MM.1S (cell line): Measurements from ENCODE around the gene BTBD6.

ENCODE experiments used
- CTCF ChIP-seq: fragments of 300-600 bp; sonication (generic); IDR thresholded peaks from 2 replicates; pipeline ENCODE4 v1.5.1; 2016; ENCODE audit warnings: antibody characterized with exemption, low read length, mixed read lengths
- EZH2 ChIP-seq: fragments of 300-600 bp; sonication (generic); optimal IDR thresholded peaks from 2 replicates; pipeline ENCODE3; 2017; ENCODE audit warnings: low read depth, mild to moderate bottlenecking, antibody characterized with exemption, low read length, mixed read lengths

GRCh38 chr14:105204931-105205672, 43.2 kb upstream of the BTBD6 start:
- TF ChIP-seq CTCF (no peak), EZH2 (no peak)
